ENCODE results near the gene LARP4.

Gene LARP4

GRCh38 chr12:50504798-50505674, 104.4 kb downstream of the LARP4 start, which contains the start of gene DIP2B (continued):
- no peak for TF ChIP-seq ZNF555 (tag by site-specific recombination; conservative IDR thresholded peaks at IDR 0.05)
- TF ChIP-seq BCL11A (tag by site-specific recombination; IDR thresholded peaks at IDR 0.05; ENCODE audit: low read depth), result no peak
- no peak for TF ChIP-seq FEZF1 (tag by site-specific recombination; IDR thresholded peaks at IDR 0.05)
- no peak for TF ChIP-seq ZNF211 (tag by site-specific recombination; IDR thresholded peaks at IDR 0.05; ENCODE audit: low read depth)
- no peak for TF ChIP-seq ZNF701 (tag by site-specific recombination; IDR thresholded peaks at IDR 0.05)
- no peak for TF ChIP-seq ZNF404 (tag by site-specific recombination; IDR thresholded peaks at IDR 0.05)
- peak; percentile 13; the same call in 1 of the 2 replicates for TF ChIP-seq SP3 (tag by site-specific recombination; IDR thresholded peaks at IDR 0.05)
- no peak for TF ChIP-seq KLF7 (tag by site-specific recombination; IDR thresholded peaks at IDR 0.05; ENCODE audit: borderline replicate concordance)
- TF ChIP-seq ZNF366 (tag by site-specific recombination; conservative IDR thresholded peaks at IDR 0.05), result peak; percentile 37; the same call in 1 of the 2 replicates
- TF ChIP-seq ZFP41 (tag by site-specific recombination; IDR thresholded peaks at IDR 0.05; ENCODE audit: borderline replicate concordance), result no peak
- no peak for TF ChIP-seq ZNF48 (tag by site-specific recombination; IDR thresholded peaks at IDR 0.05)
- TF ChIP-seq ZNF658 (tag by site-specific recombination; IDR thresholded peaks at IDR 0.05), result no peak
- TF ChIP-seq TSHZ1 (tag by site-specific recombination; IDR thresholded peaks at IDR 0.05; ENCODE audit: borderline replicate concordance), result no peak
- 0 out of 2 replicates have a peak, but pooled peaks have one; percentile 23 for TF ChIP-seq ZBTB7A (tag by site-specific recombination; IDR thresholded peaks at IDR 0.05; ENCODE audit: low read depth)
- TF ChIP-seq GFI1B (tag by site-specific recombination; IDR thresholded peaks at IDR 0.05), result no peak
- no peak for TF ChIP-seq ZNF214 (tag by site-specific recombination; IDR thresholded peaks at IDR 0.05; ENCODE audit: borderline replicate concordance)
- no peak for TF ChIP-seq ZNF837 (tag by site-specific recombination; IDR thresholded peaks at IDR 0.05)
- TF ChIP-seq ZNF16 (tag by site-specific recombination; IDR thresholded peaks at IDR 0.05; ENCODE audit: low read depth), result no peak
- no peak for TF ChIP-seq GLI4 (tag by site-specific recombination; IDR thresholded peaks at IDR 0.05)
- no peak for TF ChIP-seq ZNF664 (tag by site-specific recombination; IDR thresholded peaks at IDR 0.05)
- peak; percentile 96 for TF ChIP-seq ZBTB20 (tag by site-specific recombination; IDR thresholded peaks at IDR 0.05)
- no peak for TF ChIP-seq ZNF776 (tag by site-specific recombination; IDR thresholded peaks at IDR 0.05; ENCODE audit: borderline replicate concordance)
- TF ChIP-seq ZBTB6 (tag by site-specific recombination; IDR thresholded peaks at IDR 0.05), result peak; percentile 75; the same call in 1 of the 2 replicates
- no peak for TF ChIP-seq ZNF350 (tag by site-specific recombination; IDR thresholded peaks at IDR 0.05)
- TF ChIP-seq OSR2 (tag by site-specific recombination; IDR thresholded peaks at IDR 0.05), result no peak
- TF ChIP-seq ZSCAN5A (tag by site-specific recombination; IDR thresholded peaks at IDR 0.05), result 0 out of 2 replicates have a peak, but pooled peaks have one; percentile 41
- no peak for TF ChIP-seq ZBTB49 (tag by site-specific recombination; IDR thresholded peaks at IDR 0.05; ENCODE audit: low read depth)
- no peak for TF ChIP-seq YY2 (tag by site-specific recombination; IDR thresholded peaks at IDR 0.05)
- TF ChIP-seq ATF2 (tag by site-specific recombination; IDR thresholded peaks at IDR 0.05; ENCODE audit: low read depth), result no peak
- TF ChIP-seq ZNF530 (tag by site-specific recombination; IDR thresholded peaks at IDR 0.05; ENCODE audit: low read depth), result no peak

Data from HEK293 (cell line).